ENCODE results near the gene TBRG4.
"Not testable (repeated sequence)": the region's sequence is repeated elsewhere in the genome, so short reads cannot be mapped to it uniquely, and the experiment has no call there.

The TBRG4 gene

DNA sequence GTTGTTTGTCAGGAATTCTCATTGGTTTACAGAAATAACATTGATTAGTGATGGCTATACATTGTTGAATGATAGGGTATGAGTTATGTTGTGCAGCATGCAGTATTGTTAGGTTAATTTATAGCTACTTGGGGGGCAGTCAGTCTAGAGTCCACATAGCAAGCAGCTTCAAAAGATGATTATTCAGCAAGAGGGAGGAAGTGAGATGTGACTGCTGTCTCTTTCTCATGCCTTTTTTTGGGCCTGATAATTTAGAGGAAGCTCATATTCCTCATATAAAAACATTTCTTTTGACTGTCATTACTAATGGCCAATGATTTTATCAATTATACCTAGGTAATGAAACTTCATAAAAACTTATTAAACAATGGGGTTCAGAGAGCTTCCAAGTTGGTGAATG is 3.4 kb upstream of the TBRG4 start:
- DNase-seq, result no peak

DNA sequence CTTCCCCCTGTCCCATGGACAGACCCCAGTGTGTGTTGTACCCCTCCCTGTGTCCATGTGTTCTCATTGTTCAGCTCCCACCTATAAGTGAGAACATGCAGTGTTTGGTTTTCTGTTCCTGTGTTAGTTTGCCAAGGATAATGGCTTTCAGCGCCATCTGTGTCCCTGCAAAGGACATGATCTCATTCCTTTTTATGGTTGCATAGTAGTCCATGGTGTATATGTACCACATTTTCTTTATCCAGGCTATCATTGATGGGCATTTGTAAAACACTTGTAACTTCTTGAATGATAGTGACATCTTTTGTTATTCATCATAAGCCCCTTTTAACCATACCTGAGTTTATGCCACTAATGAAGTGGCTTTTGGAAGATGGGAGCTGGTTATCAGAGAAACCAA is 2.8 kb upstream of the TBRG4 start:
- DNase-seq, result not testable (repeated sequence)

DNA sequence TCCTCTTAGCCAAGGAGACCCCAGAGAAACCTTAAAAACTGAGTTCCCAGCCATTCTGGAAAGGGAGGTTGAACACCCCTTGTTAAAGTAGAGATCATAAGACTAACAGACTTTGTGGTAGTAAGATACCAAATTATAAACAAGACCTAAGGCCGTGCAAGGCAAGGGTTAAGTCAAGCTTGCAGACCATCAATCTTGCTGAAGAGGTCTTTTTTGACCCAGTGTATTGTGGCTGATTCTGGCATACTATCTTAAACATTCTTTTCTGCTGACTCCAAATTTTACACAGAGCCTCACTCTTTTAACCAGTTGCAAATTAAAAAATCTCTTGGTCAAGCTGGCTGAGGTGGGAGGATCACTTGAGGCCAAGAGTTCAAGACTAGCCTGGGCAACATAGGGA is 1.2 kb upstream of the TBRG4 start:
- no peak for DNase-seq

DNA sequence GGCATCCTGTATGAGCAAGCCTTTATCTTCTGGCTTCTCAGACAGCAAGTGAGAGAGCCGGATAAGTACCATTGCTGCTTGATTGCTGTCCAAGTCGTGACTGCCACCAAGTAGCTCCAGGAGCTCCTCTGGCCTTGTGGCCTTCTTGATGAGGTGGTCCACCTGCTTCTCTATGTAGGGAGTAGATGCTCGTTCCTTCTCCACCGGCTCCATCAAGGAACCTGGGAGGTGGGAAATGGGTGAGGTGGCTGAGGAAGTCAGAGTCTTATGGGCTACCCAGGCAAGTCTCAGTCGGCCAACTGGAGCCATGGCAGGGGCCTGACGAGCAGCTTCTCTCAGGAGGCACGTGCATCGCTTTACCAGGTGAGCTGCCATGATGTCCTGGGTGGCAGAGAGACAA is 2.6 kb downstream of the TBRG4 start:
- no peak for DNase-seq

DNA sequence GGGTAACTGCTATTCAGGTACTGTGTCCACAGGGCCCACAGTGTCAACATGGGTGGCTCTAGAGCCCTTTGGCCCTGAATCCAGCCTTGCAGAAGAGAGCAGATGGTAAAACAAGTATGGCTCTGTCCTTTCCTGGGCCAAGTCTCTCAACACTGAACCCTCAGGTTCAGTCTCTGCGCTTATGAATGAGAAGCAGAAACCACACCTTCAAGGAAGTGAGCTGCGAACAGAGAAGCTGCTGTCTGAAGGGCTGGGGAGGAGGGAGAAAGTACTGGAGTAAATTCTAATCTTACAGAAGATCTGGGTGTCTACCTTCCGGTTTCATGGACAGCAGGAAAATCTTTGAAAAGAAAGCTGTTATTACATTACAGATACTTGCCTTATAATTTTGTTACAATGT is 4.1 kb downstream of the TBRG4 start:
- no peak for DNase-seq

DNA sequence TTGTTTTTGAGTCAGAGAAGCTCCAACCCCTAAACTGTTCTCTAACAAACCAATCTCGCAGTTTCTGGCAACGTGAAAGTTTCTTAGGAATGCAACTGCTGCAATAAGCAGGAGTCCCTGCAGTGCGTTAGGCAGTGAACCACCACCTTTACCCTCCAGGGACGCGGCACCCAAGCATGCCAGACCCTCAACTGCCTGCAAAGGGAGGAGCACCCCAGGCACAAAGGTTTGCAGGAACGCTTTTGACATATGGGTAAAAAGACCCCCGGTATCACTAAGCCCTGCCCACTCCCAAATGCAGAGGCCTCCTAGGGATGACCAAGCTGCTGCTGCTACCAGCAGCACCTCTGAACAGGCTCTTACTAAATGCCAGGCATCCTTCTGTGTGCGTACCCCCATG is 4.7 kb downstream of the TBRG4 start:
- no peak for DNase-seq

DNA sequence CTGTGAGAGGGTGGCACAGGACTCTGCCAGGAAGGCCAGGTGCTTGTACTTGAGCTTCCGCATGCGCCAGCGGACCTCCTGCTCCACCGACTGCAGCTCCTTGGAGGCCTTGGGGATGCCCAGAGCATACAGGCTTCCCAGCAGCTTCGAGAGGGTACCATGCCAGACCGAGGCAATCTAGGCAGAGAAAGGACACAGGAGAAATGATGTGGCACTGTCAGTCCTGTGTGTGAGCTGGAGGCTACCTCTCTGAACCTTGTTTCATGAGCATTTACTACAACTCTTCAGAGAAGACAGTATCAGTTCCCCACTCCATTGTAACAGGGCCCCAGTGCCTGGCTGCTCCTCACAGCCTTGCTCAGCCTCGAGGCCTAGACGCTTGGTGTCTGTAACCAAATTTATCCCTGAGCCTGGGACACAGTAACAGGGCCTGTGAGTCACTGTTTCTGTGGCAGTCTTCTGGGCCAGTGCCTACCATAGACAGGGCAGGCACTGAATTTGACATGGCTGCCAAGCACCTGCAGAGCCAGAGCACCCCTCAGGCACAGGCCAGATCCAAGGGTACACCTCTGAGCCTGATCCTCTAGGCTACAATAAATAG is 5.8 kb downstream of the TBRG4 start:
- DNase-seq, result no peak

DNA sequence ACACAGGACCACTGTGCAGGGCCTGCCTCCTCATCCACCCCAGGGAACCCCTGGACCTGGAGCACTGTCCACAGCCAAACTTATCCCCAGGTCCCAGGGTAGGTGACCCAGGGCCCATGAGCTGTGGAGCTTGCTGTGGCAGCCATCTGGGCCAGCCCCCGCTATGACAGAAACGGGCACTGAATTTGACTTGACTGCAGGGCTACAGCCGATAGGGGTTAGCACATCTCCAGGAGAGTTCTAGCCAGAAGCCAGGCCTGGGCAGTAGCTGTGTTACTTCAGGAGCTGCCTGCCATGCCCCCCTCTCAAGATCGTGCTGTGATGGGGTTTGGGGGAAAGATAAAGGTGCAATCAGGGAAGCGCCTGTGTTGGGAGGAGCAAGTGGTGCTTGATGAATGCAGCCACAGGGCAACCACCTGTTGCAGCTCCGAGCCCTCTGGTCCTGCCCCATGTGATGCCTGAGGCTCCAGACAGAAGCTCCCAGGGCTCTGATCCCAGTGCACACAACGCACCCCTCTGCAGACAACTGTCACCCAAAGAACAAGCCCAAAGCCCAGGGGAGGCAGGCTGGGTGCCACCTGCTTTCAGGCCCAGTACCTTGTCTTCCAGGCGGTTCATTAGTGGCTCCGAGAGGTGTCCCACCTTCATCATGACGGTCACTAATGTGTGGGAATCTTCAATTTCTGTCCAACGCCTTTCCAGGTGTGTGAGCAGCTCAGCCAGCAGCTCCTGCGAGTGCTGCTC is 6.5 kb downstream of the TBRG4 start:
- DNase-seq, result no peak

DNA sequence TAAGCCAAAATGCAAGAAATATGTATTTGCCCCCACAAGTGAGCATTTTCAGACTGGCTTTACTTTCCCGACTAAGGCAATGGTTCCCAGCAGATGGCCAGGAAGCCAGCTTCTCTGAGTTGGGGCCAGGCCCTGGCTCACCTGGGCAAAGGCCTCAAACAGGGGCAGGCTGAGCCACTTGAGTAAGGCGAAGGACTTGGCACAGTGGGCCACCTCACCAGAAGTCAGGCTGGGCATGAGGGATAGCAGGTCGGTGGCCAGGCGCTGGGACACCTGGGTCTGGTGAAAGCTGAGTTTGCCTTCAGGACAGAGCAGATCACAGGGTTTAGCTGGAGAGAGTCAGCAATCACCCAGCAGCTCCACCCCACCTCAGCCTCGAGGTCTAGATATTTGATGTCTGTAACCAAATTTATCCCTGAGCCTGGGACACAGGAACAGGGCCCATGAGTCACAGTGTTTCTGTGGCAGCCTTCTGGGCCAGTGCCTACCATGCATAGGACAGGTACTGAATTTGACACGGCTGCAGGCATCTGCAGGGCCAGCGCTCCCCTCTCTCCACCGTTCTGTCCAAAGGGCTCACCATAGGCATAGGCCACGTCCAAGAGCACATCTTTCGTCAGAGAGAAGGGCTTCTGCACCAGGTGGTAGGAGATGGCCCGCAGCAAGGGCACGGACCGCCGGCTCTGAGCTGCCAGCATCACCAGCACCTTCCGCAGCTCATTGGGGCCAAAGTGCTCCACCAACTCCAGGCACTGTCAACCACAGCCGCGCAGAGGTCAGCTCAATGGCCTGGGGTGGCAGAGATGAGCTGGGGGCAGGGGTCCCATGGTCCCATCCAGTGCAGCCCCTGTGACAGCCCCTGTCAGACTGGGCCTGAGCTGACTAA is 7.3 kb downstream of the TBRG4 start:
- DNase-seq, result no peak

DNA sequence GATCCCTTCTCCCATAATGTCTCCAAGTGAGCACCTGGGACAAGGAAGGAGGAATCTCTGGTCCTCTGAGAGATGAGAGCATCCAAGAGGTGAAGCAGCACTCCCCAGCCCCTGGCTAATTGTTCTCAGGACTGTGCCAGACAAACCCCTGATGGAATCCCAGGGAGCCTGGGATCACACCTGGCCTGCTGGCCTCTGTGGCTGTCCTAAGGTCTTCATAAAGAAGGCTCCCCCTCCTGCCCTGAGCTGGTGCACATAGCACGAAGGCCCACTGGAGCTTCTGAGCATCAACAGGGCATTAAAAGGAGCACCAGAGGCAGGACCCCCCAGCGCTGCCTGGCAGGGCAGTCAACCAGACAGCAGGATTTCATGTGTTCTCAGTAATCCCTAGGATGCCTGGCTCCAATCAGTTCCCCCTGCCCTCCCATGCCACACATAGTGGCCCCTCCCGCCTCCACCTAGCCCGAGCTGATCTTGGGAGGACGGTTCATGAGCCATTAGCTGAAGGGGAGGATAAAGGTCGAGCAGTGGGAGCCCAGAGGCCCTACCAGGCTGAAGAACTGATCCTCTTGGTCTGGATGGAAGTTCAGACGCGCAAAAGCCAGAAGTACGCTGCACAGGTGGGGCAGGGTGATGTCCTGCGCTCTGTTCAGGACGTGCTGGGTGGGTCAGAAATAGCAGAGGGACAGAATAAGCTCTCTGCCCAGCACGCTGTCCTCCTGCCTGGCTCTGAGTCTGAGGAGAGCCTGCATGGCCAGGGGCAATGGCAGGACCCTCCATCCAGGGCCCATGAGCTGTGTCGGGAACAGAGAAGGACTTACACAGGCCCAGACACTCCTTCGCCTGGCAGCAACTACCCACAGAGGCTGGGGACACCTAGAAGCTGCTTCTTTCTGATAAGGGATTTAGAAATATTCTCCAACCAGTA is 8.4 kb downstream of the TBRG4 start:
- no peak for DNase-seq

DNA sequence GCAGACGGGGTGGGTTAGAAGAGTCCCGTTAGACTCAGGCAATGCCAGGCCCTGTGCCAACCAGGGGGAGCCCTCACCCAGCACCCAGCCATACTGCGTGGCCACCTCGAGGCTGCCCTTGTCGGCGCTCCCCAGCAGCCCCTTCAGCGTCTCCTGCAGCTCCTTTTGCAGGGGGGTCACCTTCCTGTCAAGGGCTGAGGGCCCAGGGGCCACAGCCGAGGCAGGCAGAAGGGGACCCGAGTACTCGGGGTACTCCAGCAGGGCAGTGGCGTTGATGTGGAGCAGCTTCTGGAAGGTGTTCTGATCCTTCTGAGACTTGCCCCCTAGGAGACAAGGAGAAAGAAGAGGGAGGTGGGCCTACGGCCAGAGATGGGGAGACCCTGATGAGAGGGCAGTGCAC is 9.7 kb downstream of the TBRG4 start:
- DNase-seq, result no peak

DNA sequence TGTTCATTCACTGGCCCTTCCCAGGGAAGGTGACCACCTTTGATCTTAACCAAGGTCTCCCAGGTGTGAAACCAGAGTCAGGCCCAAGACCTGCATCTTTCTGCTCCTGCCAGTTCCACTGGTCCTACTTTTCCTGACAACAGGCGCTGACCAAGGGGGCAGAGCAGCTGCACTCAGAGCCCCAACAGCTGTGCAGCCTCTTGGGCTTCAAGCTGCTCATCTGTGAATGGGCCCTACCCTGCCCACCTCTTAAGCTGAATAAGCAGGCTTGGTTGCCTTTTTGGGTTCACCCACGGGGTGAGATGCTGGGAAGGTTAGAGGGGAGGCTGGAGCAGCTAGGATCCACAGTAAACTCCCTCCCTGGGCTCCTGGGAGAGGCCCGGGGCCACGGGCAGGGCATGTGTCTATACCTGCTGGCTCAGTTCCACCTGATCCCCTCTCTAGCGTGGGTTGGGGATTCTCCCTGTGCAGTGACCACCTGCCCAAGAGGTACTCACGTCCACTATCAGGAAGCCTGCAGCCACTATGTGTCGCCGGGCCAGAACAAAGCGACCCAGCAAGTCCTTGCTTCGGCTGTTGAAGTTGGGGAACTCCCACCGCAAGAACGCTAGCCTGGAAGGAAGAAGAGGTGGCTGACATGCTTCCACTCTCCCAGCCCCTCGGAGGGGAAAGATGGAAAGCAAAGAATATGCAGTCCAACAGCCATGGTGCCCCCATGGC is 10.6 kb downstream of the TBRG4 start:
- no peak for DNase-seq

DNA sequence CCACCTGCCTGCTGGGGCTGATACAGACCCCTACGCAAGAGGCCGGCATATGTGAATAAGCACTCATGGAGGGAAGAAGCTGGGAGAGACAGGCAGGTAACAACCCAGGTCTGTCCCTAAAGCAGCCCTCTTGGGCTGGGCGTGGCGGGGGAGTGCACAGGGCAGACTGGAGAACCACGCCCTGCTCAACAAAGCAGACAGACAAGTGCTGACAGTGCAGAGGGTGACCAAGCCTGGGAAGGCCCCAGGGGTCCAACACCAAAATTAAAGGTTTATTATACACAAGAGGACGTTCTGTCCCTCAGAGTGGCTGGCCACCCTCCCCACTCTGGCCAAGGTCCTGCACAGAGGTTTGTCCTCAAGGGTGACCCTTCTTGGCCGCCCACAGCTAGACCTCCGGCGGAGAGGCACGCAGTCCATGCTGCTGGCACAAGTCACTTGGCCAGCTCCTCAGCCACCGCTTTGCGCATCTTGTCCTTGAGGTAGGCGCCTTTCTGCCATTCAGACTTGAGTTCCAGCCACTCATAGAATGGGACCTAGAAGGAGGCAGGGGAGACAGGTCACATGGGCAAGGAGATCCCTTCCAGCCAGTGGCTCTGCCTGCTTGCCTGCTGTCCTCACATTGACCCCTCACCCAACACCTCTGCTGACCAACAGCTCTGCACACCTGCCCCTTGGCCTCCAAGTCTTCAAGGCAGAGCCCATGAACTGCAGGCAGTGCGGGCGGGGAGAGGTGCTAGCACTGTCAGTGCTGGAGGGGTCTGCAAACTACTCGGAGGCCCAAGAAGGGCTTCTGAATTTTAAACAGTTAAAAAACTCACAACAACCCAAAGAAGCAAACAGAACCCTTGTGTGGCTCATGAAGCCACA is 11.4 kb downstream of the TBRG4 start:
- no peak for DNase-seq

DNA sequence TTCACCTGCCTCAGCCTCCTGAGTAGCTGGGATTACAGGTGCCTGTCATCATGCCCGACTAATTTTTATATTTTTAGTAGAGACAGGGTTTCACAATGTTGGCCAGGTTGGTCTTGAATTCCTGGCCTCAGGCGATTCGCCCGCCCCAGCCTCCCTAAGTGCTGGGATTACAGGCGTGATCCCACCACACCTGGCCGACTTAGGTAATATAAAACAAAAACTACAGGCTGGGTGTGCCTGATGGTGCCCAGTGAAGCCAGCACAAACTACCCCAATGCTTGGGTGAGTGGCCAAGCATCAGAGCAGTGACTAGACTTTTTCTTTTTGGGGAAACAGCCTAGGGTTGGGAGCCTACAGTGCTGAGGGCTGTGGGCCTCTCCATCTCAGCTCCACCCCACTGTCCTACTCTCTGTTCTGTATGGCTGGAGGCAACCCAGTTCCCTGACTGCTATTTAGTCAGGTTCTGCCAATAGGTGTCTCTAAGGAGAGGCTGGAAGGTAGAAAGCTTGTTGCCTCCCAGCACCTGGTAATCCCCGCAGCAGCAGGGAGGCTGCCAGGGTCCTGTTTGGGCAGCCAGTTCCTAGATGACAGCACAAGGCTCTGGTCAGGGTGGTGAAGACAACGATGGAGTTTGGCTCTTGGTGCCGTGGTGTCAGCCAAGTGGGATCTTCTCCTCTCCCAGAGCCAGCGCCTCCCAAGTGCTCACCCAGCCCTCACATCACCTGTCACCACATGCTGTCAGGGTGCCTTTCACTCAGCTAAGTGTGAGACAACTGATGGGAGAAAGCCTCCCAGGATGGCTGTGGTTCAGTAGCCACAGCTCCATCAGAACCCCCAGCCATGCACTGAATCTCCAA is 12.3 kb downstream of the TBRG4 start:
- no peak for DNase-seq

DNA sequence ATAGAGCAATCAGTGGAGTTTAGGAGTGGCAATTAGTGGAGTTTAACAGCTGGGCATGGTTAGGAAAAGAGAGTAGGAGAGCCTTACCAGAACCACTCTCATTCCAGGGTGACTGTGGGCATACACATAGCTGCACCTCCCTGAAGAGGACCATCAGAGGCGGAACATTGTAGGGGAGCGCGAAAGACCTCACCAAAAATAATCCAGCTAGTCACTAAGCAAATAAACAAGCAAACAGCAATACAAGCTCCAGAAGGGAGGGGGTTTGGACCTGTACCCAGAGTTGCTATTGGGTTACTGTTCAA is 18.6 kb downstream of the TBRG4 start:
- DNase-seq, result no peak

DNA sequence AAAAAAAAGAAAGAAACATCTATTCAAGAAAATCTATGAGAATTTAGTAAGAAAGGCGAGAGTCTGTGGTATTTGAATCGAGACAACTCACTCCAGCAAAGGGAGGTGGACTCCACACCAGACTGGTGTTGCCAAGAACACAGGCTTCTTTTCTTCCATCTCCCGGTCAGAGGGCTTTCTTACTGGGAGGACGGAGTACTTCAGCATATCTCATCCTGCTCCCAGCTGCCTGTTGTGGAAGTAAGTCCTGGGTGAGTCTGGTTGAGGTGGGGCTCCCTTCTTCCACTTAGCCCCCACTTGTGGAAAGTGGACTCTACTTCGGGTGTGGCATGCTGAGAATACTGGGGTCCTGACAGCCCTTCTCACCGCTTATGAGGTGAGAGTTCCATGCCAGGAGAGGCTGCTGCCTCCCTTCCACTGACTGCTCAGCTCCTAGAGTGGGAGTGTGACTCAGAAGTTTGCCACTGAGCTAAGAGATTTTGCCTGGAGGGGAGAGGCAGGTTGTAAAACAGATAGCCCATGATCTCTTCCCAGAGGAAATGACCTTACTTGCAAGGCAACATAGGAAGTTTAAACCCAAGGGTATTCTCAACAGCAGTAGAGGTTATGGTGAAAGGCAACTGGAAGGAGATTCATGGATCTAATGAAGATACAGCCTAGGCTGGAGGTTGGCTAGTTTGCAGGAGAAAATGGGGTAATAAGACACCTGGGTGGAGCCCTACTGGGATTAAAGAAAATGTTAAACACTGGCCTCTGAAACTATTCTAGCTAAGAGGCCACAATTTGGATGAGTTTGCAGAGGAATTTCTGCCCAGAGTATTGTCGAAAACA is 19.2 kb downstream of the TBRG4 start:
- no peak for DNase-seq

DNA sequence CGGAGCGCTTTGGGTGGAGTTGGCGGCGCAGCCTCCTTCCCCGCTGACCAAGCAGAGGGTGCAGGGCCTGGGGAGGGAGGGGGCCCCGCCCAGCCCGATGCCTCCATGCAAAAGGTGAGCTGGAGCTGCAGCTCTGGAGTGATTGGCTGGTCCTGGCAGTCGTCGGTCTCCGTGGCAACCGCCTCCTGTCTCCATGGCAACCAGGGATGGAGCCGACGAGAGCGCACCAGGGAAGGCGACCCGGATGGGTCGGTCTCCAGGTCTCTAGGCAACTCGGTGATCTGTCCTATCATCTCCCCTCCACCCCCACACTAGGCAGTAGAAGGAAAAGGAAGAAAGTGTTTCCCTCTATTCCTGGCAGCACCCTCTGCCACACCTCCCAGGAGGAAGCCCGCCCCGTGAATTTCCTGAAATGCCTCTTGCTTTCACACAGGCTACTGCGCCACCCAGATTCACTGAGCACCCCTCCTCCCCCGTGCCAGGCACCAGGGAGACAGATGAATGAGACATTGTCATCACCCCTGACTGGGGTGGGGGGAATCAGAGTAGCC is 22.1 kb downstream of the TBRG4 start:
- DNase-seq, result peak; percentile 87 to 88

DNA sequence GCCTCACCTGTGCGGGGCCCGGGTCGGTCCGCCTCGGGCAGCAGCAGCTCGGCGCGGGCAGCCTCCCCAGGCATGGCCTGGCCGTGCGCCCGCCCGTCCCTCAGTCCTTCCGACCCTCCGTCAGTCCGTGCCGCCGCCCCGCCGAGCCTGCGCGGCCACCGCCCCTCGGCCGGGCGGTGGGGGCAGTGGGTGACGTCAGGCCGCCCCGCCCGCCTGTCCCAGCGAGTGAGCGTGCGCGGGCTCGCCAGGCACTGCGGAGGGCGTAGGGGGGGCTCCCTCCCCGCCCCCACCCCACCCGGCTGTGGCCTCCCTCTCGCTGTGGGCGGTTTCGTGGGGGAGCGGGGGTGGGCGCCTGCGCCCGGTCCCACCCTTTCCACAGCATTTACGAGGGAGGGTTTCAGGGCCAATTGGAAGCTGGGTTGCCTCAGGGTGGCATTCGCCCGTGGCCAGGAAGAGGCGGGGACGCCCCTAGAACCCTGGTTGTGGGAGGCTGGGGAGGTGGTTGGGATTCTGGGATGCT is 22.6 kb downstream of the TBRG4 start, which contains the start of gene NACAD:
Gene NACAD, minus strand, starts transcription at position 149 of the 520 bp plus-strand sequence. Its CDS starts 75 bp downstream, at position 74.
- DNase-seq, result peak; percentile 66 to 69
